Activated T-cell treated with anti-CD3 and anti-CD28 coated beads for 1 hour (primary cell): ENCODE measurements around the gene CCDC107.

Experiments used
- DNase-seq: peaks from one replicate; pipeline ENCODE4 v3.0.0-alpha.2; 2020; ENCODE audit warnings: low read depth

CCDC107 gene

GRCh38 chr9:35660966-35661415 lies 2.9 kb downstream of the CCDC107 start:
- no peak for DNase-seq

- DNase-seq, result no peak
Measured at GRCh38 chr9:35661756-35662350, 3.8 kb downstream of the CCDC107 start.

DNA sequence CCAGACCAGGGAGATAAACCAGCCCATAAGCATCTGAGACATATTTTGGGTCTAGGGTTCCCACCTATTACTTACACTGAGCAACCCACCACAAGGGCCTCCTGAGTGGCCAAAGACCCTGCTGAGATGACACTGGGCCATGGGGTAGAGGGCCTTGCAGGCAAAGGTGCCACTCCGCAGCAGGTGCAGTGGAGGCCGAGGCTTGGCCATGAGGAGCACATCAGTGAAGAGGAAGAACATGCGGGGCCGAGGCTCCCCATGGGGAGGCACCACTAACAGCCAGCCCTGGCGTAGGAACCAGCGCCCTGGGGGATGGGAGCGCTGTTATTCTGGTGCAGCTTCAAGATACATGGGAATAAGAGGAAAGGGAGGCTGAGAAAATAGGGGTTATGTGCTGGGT lies 4.3 kb downstream of the CCDC107 start:
- no peak for DNase-seq

- peak; percentile 48 for DNase-seq
Measured at GRCh38 chr9:35664531-35665470, 6.7 kb downstream of the CCDC107 start, which contains the start of gene ARHGEF39. Gene ARHGEF39 (minus strand): TSS chr9:35665195. CDS start chr9:35665169, 26 bp downstream.

DNA sequence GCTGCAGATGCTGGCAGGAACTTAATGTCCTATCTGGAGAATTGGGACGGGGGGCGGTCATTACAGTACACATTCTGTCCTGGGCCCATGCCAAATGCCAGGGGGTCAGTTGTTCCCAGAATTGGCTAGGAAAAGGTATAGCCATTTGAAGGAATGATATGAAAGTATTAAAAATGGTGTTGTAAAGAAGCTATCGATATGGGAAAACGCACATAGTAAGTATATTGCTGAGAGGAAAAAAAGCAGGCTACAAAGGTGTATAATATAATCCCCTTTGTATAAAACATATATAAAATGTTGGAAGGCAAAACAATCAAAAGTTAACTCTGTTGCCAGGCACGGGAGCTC lies 7.4 kb downstream of the CCDC107 start:
- DNase-seq, result no peak

DNA sequence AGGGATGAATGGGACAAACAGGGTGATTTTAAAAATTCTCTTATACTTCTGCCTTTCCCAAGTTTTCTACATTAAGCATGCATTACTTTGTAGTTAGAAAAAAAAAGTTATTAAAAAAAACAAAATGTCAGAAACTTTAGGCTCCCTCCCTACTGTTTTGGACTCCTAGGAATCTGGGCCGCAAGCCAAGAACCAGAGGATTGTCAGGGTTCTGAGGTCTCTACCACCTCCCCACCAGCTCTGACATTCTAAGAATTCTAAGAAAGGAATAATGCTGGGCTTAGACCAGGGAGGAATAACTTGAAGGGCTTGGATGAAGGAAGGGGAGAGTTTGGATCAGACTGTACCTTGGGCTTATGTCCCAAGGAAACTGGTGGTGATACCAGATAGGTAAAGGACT lies 8.0 kb downstream of the CCDC107 start:
- DNase-seq, result no peak

DNA sequence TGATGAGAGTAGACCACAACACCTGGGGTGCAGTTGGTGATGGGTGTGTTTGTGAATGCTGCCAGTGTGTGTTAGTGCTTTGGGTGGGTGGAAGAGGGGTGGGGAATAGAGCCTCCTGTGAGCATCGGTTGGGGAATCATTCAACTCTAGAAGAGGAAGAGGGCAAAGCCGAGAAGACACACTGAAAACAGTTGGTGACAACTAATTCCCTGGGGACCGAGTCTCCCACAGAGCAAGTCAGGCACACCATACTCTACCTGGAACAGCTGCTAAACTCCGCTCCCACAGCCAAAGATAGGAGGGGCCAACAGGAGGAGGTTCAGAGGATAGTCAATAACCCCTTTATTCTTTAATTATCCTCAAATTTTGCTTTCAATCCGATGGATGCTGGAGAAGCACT lies 8.5 kb downstream of the CCDC107 start:
- DNase-seq, result no peak

DNA sequence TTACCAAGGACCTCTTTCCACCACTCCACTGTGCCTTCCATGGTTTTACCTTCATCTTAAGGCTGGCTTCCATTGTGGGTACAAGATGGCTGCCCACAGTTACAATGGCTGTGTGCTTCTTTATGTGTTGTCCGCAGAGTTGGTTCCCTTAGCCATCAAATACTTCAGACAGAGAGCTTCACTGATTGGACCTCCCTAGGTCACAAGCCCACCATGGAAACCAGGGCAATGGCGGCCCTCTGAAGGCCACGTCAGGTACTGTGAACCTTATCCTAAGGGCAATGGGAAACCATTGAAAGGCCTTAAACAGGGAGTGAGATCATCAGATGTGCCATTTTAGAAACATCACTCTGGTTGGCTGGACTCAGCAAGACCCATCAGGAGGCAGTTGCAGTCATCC lies 9.8 kb downstream of the CCDC107 start:
- no peak for DNase-seq

DNA sequence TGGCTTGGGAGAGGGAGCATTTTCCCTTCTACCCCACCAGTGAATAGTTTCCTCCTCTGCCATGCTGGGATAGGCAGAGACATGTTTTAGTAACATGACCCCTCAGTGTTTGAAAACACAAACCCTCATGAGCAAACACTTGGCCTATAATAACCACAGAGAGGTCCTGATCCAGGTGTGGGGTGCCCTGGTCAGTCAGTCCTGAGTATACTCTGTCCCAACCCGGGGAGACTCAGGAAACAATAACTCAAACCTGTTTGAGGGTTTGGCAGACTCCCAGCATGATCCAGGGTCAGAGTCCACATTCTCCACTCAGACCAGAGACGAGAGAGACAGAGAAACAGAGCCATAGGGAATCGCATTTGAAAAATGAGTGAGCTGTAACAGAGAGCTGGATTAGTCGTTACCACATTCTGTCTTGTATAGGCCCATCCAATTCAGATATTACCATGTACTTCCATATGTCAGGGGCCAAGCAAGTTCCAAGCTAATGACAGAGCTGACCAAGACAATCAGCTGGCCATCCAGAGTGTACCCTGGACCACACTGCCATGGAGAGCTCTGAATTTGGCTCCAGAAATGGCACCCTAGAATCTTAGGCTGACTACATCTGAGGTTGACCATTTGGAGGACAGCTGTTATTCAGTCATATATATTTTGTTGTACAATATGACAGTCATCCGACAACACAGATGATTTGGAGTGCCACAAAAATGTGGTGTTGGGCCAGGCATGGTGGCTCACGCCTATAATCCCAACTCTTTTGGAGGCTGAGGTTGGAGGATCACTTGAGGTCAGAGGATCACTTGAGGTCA lies 11.4 kb downstream of the CCDC107 start:
- DNase-seq, result no peak

DNA sequence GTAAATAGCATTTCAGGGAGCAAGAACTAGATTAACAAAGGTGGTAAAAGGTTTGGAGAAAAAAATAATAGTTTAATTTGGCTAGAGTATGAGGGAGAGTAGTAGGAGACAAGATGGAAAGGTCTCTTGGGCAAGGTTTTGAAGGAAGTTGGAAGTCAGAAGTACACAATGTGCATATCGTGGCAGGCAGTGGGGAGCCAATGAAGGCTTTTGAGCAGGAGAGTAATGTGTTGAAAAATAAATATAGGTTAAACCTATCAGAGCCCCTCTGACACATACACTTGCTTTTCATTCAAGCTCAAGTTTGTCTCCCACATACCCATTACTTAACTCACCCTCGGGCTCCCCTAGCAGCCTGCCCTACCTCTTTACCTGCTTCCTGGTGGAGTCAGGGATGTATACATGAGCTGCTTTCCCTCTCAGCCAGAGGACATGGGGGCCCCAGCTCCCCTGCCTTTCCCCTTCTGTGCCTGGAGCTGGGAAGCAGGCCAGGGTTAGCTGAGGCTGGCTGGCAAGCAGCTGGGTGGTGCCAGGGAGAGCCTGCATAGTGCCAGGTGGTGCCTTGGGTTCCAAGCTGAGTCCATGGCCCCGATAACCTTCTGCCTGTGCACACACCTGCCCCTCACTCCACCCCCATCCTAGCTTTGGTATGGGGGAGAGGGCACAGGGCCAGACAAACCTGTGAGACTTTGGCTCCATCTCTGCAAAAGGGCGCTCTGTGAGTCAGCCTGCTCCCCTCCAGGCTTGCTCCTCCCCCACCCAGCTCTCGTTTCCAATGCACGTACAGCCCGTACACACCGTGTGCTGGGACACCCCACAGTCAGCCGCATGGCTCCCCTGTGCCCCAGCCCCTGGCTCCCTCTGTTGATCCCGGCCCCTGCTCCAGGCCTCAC lies 15.3 kb downstream of the CCDC107 start, which contains the start of gene CA9:
CA9 (plus strand) TSS at position 797 of the 893 bp plus-strand sequence; CDS start at position 829, 32 bp downstream.
- DNase-seq, result no peak

GRCh38 chr9:35674025-35674361 lies 15.9 kb downstream of the CCDC107 start:
- no peak for DNase-seq

- DNase-seq, result no peak
Measured at GRCh38 chr9:35675204-35675603, 17.1 kb downstream of the CCDC107 start.

DNA sequence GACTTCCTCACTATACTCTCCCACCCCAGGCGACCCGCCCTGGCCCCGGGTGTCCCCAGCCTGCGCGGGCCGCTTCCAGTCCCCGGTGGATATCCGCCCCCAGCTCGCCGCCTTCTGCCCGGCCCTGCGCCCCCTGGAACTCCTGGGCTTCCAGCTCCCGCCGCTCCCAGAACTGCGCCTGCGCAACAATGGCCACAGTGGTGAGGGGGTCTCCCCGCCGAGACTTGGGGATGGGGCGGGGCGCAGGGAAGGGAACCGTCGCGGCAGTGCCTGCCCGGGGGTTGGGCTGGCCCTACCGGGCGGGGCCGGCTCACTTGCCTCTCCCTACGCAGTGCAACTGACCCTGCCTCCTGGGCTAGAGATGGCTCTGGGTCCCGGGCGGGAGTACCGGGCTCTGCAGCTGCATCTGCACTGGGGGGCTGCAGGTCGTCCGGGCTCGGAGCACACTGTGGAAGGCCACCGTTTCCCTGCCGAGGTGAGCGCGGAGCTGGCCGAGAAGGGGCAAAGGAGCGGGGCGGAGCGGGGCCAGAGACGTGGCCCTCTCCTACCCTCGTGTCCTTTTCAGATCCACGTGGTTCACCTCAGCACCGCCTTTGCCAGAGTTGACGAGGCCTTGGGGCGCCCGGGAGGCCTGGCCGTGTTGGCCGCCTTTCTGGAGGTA lies 17.8 kb downstream of the CCDC107 start:
- no peak for DNase-seq

DNA sequence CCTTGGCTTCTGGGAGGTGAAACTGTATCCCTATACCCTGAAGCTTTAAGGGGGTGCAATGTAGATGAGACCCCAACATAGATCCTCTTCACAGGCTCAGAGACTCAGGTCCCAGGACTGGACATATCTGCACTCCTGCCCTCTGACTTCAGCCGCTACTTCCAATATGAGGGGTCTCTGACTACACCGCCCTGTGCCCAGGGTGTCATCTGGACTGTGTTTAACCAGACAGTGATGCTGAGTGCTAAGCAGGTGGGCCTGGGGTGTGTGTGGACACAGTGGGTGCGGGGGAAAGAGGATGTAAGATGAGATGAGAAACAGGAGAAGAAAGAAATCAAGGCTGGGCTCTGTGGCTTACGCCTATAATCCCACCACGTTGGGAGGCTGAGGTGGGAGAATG lies 21.0 kb downstream of the CCDC107 start:
- DNase-seq, result no peak

GRCh38 chr9:35679766-35680330 lies 21.8 kb downstream of the CCDC107 start:
- DNase-seq, result no peak

DNA sequence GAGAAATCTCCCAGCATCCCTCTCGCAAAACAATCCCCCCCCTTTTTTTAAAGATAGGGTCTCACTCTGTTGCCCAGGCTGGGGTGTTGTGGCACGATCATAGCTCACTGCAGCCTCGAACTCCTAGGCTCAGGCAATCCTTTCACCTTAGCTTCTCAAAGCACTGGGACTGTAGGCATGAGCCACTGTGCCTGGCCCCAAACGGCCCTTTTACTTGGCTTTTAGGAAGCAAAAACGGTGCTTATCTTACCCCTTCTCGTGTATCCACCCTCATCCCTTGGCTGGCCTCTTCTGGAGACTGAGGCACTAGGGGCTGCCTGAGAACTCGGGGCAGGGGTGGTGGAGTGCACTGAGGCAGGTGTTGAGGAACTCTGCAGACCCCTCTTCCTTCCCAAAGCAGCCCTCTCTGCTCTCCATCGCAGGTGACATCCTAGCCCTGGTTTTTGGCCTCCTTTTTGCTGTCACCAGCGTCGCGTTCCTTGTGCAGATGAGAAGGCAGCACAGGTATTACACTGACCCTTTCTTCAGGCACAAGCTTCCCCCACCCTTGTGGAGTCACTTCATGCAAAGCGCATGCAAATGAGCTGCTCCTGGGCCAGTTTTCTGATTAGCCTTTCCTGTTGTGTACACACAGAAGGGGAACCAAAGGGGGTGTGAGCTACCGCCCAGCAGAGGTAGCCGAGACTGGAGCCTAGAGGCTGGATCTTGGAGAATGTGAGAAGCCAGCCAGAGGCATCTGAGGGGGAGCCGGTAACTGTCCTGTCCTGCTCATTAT lies 22.4 kb downstream of the CCDC107 start:
- DNase-seq, result no peak

GRCh38 chr9:35681341-35682002 lies 23.4 kb downstream of the CCDC107 start:
- DNase-seq, result no peak

GRCh38 chr9:35682051-35682450 lies 24.0 kb downstream of the CCDC107 start:
- DNase-seq, result no peak
